HG03196 (cell line): ENCODE results near the gene RGS7.
"Not testable (repeated sequence)": the region's sequence is repeated elsewhere in the genome, so short reads cannot be mapped to it uniquely, and the experiment has no call there.

Experiments
- ATAC-seq: cut with Tn5 transposase; IDR thresholded peaks from one replicate; pipeline ENCODE4 v1.9.1; 2021; ENCODE audit not compliant: unreplicated experiment

Gene RGS7

DNA sequence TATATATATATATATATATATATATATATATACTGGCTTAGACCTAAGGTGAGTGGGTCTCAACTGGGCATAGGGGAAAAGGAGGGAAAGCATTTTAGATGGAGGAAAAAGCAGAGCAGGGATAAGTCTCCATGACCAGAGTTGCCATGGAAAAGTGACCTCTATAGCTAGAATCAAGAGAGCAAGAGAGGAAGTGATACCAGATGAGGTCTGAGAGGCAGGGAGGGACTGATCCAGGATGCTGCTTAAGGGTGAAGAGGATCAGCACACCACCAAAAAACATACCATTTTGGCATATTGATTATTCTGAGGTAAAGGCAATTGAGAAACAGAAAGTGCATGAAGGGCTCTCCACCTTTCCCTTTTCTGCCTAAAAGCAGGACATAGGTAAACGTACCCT is 267.9 kb downstream of the RGS7 start:
- ATAC-seq = not testable (repeated sequence)

DNA sequence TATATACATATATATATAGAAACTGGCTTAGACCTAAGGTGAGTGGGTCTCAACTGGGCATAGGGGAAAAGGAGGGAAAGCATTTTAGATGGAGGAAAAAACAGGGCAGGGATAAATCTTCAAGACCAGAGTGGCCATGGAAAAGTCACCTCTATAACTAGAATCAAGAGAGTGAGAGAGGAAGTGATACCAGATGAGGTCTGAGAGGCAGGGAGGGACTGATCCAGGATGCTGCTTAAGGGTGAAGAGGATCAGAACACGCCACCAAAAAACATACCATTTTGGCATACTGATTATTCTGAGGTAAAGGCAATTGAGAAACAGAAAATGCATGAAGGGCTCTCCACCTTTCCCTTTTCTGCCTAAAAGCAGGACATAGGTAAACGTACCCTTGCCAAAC is 268.9 kb downstream of the RGS7 start:
- not testable (repeated sequence) for ATAC-seq

DNA sequence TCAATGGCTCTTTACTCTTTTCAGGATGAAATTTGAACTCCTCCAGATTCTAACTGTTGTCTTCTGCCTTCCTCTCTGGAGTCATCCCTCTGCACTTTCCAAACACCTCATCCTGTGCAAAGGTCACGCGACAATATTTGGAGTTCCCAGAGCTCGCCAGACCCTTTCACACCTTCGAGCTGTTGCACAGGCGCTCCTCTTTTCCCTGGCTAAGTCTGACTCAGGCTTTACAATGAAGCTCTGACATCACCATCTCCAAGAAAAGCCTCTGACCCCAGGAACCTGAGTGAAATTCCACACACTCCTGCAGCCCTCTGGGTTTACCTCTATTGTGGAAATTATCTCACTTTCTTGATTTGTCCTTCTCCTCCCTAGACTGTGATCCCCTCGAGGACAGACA is 270.3 kb downstream of the RGS7 start:
- ATAC-seq = no peak

DNA sequence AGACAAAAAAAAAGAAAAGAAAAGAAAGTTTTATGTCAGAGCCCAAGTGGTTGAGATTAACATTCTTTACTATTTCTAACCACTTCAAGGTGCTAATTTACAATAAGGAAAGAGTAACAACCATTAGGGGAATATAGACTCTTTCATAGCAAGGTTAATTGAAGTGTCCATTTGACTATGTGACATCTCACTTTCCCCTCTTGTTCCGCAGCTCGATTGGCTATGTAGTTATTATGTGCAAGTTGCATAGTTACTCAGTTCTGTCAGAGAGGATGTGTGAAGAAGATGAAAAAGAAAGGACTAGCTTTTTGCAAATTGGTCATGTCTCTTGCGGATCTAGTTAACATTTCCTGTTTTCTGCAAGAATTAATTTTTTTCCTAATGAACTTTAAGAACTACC is 273.7 kb downstream of the RGS7 start:
- no peak for ATAC-seq

DNA sequence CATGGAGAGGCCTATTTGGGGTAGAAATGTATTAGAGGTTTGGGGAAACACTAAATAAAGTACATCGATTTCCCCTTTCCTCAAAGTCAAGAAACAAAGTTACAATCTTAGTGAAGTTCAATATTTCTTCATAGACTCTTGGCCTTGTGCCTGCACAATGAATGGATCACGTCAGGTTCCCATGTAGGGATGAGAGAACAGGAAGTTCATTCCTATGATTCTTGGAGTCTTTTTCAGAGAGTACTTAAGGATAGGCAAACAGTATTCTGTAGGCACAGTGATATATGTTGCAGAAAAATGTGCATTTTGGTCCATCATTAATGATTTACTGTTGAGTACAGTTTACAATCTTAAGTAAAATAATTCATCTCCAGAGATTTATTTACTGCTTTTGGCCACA is 275.5 kb downstream of the RGS7 start:
- no peak for ATAC-seq

DNA sequence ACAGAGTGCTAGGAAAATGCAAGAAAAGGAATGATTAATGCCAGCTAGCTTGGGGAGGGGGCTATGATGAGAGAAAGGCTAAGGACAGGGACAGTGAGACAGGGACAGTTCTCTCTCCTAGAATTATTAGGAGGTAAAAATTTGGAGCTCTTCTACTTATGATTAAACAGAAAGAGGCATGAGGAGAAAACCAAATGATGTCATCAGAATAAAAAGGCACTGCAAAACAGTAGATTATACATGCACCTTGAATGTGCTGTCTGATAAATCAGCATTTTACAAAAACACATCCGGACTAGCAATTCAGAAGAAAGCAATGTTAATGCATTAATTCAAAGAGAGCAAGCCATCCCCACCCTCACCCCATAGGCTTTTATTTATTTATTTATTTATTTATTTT is 277.5 kb downstream of the RGS7 start:
- ATAC-seq = no peak

DNA sequence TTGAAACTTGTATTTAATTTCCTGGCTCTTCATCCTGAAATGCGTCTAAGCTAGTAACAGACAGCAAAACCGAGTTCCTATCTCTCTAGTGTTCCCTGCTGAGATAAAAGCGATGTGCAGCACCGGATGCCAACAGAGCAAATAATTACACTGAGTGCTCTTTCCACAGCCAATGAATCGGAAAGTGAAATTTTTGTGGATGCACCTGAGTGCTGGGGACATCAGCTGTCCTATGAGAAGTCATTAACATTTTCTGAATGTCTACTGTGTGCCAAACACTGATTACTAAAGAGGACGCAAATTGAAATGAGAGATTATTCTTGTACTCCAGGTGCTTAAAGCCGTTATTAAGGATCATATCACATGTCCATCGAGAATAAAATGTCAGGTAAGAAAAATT is 278.0 kb downstream of the RGS7 start:
- ATAC-seq = no peak

DNA sequence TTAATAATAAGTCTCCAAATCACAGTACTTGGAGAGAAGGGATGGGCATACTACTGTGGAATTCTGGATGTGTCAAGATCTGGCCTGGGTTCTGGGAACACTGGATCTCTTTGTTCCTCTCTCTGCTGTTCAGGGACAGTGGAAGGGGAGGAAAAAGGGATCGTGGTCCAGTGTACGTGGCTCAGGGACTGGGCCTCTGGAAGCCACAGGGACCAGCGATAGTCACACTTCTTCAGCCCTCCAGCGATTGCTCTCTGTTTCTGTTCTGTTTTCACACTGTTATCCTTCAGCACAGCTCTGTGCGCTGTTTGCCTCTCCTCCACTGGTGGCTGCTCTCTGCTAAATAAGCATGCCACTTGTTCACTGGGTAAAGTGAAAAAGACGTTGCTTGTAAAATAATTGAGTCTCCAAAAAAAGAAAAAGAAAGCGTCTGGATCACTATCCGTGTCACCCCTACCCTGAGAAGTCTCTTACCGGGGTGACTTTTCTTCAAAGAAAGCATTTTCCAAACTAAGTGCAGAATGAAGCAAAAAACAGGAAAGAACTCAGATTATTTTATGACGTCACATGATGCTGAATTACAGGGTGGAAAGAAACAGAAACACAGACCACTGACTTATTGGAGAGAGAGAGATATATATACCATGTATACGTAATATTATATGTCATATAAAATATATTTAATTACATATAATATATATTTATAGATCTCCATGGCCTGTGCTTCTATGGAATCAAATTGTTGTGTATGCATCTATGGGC is 279.4 kb downstream of the RGS7 start:
- no peak for ATAC-seq

DNA sequence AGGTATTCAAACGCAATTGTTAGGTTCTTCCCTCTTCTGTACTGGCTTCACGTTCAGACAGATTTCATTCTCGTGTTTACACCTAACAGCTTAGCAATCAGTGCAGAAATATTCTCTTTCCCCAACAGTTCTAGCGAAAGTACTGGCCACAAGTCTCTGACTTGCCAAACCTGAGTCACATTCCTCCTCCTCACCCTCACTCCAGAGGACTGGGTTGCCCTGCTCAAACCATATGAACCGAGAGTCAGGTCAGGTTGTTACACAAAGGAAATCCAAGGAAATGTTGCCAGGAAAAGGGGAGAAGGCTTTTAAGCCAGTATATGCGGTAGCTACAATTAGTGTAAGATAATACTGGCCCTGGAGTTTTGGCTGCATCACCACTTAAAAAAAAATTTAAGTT is 282.5 kb downstream of the RGS7 start:
- no peak for ATAC-seq

DNA sequence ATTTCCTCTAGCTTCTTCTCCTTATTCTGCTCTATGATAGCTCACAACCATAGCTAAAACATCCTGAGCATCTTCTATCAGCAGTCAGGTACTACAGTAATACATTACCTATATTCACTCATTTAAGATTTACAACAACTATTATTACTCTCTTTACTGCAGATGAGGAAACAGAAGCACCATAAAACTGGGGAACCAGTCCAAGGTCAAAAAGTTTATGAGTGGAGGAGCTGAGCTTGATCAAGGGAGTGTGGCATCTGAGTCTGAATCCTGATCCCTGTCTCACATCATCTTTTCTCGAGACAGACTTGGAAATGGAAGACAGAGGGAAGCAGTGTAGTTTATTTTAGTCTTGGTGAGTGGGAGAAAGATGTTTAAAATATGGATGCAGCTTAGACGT is 288.6 kb downstream of the RGS7 start:
- no peak for ATAC-seq

DNA sequence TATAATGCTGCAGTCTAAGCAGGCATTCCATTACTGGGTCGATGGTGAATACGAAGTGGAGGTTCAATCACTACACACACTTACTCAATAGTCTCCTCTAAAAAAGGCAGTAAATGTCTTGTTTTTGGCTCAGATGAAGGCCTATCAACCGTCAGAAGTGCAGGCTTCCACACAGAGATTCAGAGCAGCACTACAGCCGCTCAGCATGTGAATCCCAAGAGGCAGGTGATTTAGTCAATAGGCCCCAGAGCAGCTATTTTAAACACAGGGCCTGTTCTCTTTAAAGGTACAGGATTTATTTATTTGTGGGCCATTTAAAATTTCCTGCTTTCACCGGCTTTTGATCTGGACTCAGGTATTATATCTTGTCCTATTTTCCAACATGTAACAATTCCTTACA is 293.7 kb downstream of the RGS7 start:
- ATAC-seq = no peak

DNA sequence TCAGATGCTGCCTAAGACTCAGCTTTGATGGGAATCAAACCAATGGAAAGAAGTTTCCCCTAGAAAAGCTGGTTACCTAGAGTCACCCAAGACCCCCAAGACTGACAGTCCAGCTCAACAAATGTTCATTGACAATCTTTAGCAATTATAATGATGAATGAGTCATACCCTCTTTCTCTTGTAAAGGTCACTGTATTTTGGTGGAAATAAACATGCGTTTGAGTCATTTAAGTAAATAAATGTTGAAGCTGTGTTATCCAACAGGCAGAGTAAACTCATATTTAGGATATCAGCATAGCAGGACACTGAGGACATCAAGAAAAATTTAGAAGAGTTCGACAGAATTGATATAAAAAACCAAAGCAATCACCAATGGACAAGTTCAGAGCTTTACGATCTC is 295.9 kb downstream of the RGS7 start:
- no peak for ATAC-seq

DNA sequence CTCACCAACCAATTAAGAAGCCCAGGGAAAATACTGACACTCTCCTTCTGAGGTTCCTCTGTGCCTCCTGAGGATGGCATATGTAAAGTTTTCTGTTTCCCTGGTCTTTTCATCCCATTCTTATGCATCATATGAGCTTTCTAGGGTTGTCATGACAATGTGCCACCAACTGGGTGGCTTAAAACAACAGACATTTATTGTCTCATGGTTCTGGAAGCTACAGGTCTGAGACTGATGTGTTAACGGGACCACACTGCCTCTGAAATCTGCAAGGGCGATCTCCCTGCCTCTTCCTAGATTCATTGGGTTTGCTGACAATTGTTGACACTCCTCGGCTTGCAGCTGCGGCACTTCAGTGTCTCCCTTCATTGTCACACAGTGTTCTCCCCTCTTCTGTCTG is 308.4 kb downstream of the RGS7 start:
- ATAC-seq = no peak

DNA sequence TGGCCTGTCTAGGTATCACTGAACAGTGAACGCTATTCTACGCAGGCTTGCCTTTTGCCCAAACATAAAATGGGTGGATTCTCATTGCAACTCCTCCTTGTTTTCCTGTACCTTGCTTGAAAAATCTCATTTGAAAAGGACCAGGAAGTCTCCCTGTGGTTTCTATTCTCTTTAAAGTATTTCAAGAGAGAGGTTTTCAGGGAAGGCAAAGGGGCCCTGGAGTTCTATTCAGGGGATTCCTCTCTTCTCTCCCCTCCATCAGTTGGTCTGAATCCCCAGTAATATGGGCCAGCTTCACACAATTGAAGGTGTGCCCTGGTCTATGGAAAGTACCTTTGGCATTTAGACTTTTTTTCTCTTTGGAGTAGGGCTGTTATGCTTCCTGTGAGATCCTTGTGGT is 311.3 kb downstream of the RGS7 start:
- ATAC-seq = no peak

DNA sequence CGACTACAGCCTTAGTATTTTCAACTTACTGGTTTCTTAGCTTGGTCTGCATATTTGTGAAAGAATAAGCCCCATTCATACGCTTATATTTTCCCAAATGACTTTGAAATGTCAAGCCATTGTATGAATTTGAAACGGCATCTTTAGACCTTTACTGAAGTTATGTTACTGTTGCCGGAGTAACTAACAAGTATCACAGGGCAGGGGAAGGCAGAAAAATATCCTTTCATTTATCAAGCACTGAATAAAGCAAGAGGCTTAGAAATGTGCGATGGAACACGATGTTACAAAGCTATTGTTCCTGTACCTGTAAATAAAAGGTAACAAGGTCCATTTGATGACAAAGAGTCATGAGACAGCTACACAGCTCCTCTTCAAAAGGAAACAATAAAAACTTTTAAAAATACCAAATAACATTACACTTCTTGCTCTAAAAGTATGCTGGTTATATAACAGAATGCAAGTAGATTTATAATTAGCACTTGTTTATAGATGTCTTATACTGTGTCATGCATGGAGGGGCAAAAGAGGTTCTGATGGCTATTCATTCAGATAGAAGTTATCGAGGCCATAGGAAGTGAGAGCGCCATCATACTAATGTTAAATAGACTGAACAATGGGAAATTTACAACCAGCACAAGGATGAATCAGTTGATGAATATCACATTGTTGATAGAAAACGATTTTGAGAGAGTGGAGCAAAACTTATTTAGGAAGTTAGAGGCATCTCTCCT is 322.6 kb downstream of the RGS7 start:
- ATAC-seq = no peak

DNA sequence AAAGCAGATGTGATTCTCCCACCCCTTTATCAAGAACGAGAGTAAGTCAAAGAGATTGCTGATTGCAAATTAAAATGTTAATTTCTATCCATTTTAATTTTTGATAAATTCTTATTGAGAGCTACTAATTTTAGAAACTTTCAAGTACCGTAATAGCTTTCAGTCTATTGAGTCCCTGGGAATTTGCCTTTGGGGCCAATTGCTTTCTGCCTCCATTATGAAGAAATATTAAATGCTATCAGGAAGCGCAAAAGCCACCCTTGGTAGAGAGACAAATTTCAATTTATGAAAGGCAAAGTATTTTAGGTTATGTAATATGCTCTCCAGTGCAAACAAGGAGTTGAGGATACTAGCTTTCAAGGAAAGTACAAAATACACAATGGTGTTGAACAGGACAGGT is 332.2 kb downstream of the RGS7 start:
- ATAC-seq = no peak

DNA sequence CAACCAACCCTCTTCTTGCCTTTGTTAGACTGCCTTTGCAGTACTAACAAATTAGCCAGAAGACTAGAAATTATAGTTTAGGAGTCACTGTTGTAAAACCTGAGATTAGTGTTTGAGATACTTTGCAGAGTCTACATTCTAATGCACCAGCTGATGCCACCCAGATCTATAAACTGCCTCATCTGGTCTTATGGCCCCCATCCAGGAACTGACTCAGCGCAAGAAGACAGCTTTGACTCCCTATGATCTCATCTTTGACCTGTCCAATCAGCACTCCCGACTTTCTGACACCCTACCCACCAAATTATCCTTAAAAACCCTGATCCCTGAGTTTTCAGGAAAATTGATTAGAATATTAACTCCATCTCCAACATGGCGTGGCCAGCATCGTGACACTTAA is 334.6 kb downstream of the RGS7 start:
- ATAC-seq = no peak

DNA sequence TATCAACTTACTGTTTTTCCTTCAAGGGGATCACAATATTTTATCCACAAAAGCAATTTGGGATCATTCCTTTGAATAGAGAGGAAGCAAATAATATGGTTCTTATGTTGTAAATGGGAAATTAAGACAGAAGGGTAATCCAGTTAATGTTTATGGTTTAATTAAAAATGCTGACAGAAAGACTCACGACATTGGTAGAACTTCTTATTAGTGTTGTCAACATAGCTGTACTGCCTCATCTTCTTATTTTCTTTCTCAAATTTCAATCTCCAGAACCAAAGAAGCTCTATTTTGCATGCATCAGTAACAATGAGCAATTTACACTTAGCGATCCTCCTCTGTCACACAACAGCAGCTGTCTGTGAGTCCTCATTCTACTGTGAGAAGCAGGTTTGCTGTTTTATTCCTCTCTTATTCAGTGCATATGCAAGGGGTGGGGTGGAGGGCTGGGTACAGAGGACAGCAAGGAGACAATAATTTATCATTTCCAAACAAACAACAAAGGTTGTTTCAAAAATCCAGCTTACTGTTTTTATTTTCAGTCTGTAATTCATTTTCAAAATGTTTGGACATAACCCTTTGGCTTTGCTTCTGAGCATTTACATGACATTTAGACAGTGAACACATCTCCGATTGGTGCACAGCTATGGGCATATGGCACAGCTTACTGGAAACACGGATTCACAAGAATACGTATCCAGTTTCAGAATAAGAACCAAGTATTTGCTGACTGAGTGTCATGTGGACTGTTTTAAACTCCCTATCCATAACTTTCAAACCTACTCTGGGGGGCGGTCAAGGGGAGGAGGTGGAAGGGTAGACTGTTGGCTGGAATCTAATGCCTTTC is 335.9 kb downstream of the RGS7 start:
- no peak for ATAC-seq

DNA sequence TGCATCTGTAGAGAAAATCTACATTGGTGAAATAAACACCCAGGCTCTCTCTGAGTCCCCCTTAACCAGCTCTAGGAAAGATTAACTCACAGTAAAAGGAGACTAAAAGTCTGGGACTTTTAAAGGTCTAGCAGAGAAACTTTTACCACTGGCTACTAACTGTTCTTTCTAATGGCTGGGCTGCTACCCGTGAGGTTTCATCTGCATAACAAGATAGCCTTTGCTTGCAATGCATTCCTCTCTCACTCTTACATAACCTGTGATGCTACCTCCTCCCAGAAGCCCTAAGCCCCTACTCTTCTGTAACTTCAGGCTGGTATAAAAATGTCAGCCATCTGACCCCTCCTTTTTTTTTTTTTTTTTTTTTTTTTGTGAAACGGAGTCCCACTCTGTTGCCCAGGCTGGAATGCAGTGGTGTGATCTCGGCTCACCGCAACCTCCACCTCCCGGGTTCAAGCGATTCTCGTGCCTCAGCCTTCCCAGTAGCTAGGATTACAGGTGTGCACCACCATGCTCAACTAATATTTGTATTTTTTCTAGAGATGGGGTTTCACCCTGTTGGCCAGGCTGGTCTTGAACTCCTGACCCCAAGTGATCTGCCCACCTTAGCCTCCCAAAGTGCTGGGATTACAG is 344.2 kb downstream of the RGS7 start:
- ATAC-seq = no peak

DNA sequence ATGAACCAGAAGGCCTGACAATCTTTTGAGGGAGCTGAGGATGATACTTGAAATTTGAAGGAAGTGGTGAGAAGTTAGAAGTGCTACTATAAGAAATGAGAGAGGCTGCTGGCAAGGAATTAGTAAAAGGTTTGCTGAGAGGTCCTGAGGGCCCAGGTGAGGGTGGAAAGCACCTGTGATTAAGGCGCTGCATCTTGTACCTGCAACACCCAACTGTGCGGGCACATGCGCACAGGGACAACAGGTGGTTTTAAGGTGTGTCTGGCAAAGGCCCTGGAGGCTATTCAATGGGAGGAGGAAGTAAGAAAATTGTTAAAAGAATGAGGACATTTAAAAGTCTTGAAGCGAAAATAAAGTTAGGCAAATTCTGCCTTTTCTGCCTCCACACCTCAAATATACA is 349.3 kb downstream of the RGS7 start:
- no peak for ATAC-seq

DNA sequence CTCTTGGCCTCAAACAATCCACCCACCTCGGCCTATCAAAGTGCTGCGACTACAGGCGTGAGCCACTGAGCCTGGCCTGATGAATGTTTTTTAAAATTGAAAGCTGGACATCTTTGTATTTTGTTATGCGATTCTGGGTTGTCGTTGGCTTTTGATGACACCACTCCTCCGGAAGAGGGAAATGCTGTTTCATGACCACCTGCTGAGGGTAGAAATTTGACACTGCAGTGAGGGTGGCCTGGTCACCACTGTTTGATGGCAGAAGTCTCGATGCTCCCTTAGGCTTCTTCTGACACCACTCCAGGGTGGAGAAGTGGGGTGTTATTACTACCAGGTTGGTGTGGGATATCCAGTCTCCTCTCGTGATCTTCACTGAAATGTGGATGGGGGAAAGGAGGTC is 357.2 kb downstream of the RGS7 start:
- ATAC-seq = no peak
